Testis (tissue), 3 donors: Measurements from ENCODE around the gene CAMKMT. TPM values are rescaled to one million over a fixed set of nuclear protein-coding genes. Genes with fewer than 3 reads are reported as not detected.
A peak's percentile ranks its signal among the peaks of the same experiment; 100 is the strongest.

Source experiments
- DNase-seq: peaks from one replicate; pipeline ENCODE4 v3.0.0-alpha.2; 2019
- H3K27ac ChIP-seq, 2 donors: fragments of 200-600 bp; sonication (generic); one replicate each; pipeline ENCODE4 v1.5.1; 2019
- H3K27me3 ChIP-seq: fragments of 200-600 bp; sonication (generic); one replicate; pipeline ENCODE4 v1.5.1; 2019
- H3K36me3 ChIP-seq: fragments of 200-600 bp; sonication (generic); one replicate; pipeline ENCODE4 v1.5.1; 2017; ENCODE audit warnings: low read depth; ENCODE audit errors: missing control alignments
- H3K4me1 ChIP-seq: fragments of 200-600 bp; sonication (generic); one replicate; pipeline ENCODE4 v1.5.1; 2019
- H3K4me3 ChIP-seq, 2 donors: fragments of 200-600 bp; sonication (generic); one replicate each; pipeline ENCODE4 v1.5.1; 2017 to 2019
- H3K9me3 ChIP-seq: fragments of 200-600 bp; sonication (generic); one replicate; pipeline ENCODE4 v1.5.1; 2017
- CTCF ChIP-seq, 3 experiments: fragments of 450-650 bp in 2 of 3; fragments of 200-600 bp in 1 of 3; sonication (generic) in 1 of 3; IDR thresholded peaks; one replicate each; pipeline ENCODE4 v1.5.1; 2016 to 2019; ENCODE audit warnings: antibody characterized with exemption in 3 of 3, mild to moderate bottlenecking in 2 of 3, moderate library complexity in 1 of 3
- POLR2A ChIP-seq: fragments of 450-650 bp; IDR thresholded peaks from one replicate; pipeline ENCODE4 v1.6.1; 2017; ENCODE audit warnings: antibody characterized with exemption, mild to moderate bottlenecking, moderate library complexity
- WGBS, 2 donors: methylation state at CpG; one replicate each; pipeline ENCODE4 v1.1.5; 2018; 5-methylcytosine and 5-hydroxymethylcytosine counted together
- intact Hi-C: fragments of 100-400 bp; cut with DNase I; formaldehyde crosslinking; loops from one replicate; pipeline ENCODE4 v1.15.1; 2023; ENCODE audit warnings: low total_unique reads
- polyA plus RNA-seq: library from polyadenylated mRNA; stranded (reverse); fragments of 350-450 nt; fragmentation: Illumina TruSeq; extraction: RNeasy Lipid Tissue Mini Kit (QIAGEN cat#74804); gene quantifications from one replicate; pipeline ENCODE4 v1.2.3, GENCODE V29; 2014; ENCODE audit warnings: low read depth, low replicate concordance; ENCODE audit not compliant: insufficient read depth
- total RNA-seq, 2 donors: library from RNA; depleted of rRNA; stranded (reverse); fragments of >200 nt; gene quantifications; one replicate each; pipeline ENCODE4 v1.2.3, GENCODE V29; 2016

Gene CAMKMT
- total and polyA plus RNA-seq, 3 donors from 2014 or later: 15.9 to 21.2 (median 18.5) TPM

GRCh38 chr2:44778671-44779476 lies 417.1 kb downstream of the CAMKMT start:
- H3K36me3 ChIP-seq: no peaks in the 10 kb centered on the region
- DNase-seq: no peak
- H3K27me3 ChIP-seq: no peaks in the 10 kb centered on the region
- no peaks in the 10 kb centered on the region for H3K4me1 ChIP-seq
- H3K27ac ChIP-seq: no peak overlapping the region
- H3K9me3 ChIP-seq: no peaks in the 10 kb centered on the region
- WGBS, 2 donors: 43 to 49% methylated on average over 16 to 20 of the region's 20 CpGs
- intact Hi-C loops: no loop called here
- no peak for TF ChIP-seq CTCF (IDR thresholded peaks at IDR 0.05)
- TF ChIP-seq POLR2A: no peak
- peak overlapping the region in 1 of 2 donors; percentile 7 for H3K4me3 ChIP-seq

- Histone ChIP-seq H3K36me3 (no peaks in the 10 kb centered on the region), H3K27me3 (no peaks in the 10 kb centered on the region), H3K4me3 (no peak overlapping the region), H3K27ac (no peak overlapping the region), H3K4me1 (no peaks in the 10 kb centered on the region), H3K9me3 (no peaks in the 10 kb centered on the region)
- TF ChIP-seq POLR2A (no peak), CTCF (IDR thresholded peaks at IDR 0.05) (no peak)
- no peak for DNase-seq
- WGBS, 2 donors: 94 to 100% methylated on average over 2 of the region's 2 CpGs
- intact Hi-C loops: no loop called here
These were observed 418.0 kb downstream of the CAMKMT start for GRCh38 chr2:44779793-44780192.

GRCh38 chr2:44780406-44780805 lies 418.7 kb downstream of the CAMKMT start:
- no peak for TF ChIP-seq POLR2A
- no peak for TF ChIP-seq CTCF (IDR thresholded peaks at IDR 0.05)

GRCh38 chr2:44785433-44785832 lies 423.7 kb downstream of the CAMKMT start:
- no peak for DNase-seq
- Histone ChIP-seq H3K4me3 (no peak overlapping the region), H3K27ac (no peak overlapping the region), H3K9me3 (no peaks in the 10 kb centered on the region), H3K27me3 (no peaks in the 10 kb centered on the region), H3K4me1 (no peaks in the 10 kb centered on the region), H3K36me3 (no peaks in the 10 kb centered on the region)
- 56 to 60% methylated on average over 2 of the region's 2 CpGs for WGBS, 2 donors
- TF ChIP-seq CTCF (IDR thresholded peaks at IDR 0.05) (no peak), POLR2A (no peak)
- intact Hi-C loops: no loop called here

More at GRCh38 chr2:44780406-44780805, 418.7 kb downstream of the CAMKMT start:
- H3K9me3 ChIP-seq: no peaks in the 10 kb centered on the region
- no peaks in the 10 kb centered on the region for H3K36me3 ChIP-seq
- H3K4me1 ChIP-seq: no peaks in the 10 kb centered on the region
- WGBS, 2 donors: 90 to 91% methylated on average over 4 to 7 of the region's 7 CpGs
- intact Hi-C loops: no loop called here
- H3K27me3 ChIP-seq: no peaks in the 10 kb centered on the region
- H3K27ac ChIP-seq: no peak overlapping the region
- DNase-seq: no peak
- no peak overlapping the region for H3K4me3 ChIP-seq
